AG08396 (cell line): Measurements from ENCODE around the gene UCHL3.
"Not testable (repeated sequence)": the region's sequence is repeated elsewhere in the genome, so short reads cannot be mapped to it uniquely, and the experiment has no call there.

Source experiments
- DNase-seq: peaks from one replicate; pipeline ENCODE4 v3.0.0; 2012; ENCODE audit warnings: low spot score, mixed read lengths

UCHL3 gene

GRCh38 chr13:75549262-75550158 is at the start of gene UCHL3:
UCHL3 (plus strand) TSS chr13:75549791; CDS start chr13:75549821, 30 bp downstream.
- peak; percentile 97 for DNase-seq

GRCh38 chr13:75505327-75505726 is 44.3 kb upstream of the UCHL3 start:
- no peak for DNase-seq

GRCh38 chr13:75506018-75506417 is 43.6 kb upstream of the UCHL3 start:
- DNase-seq: no peak

GRCh38 chr13:75507027-75508001 is 42.3 kb upstream of the UCHL3 start:
- no peak for DNase-seq

- DNase-seq: no peak
Observed at GRCh38 chr13:75508002-75508548, 41.5 kb upstream of the UCHL3 start.

GRCh38 chr13:75511051-75511625 is 38.5 kb upstream of the UCHL3 start:
- no peak for DNase-seq

GRCh38 chr13:75512253-75512652 is 37.3 kb upstream of the UCHL3 start:
- no peak for DNase-seq

GRCh38 chr13:75513271-75513670 is 36.3 kb upstream of the UCHL3 start:
- DNase-seq: no peak

- DNase-seq: no peak
Observed at GRCh38 chr13:75514080-75514995, 35.3 kb upstream of the UCHL3 start.

GRCh38 chr13:75518439-75519088 is 31.0 kb upstream of the UCHL3 start:
- no peak for DNase-seq

GRCh38 chr13:75521956-75522355 is 27.6 kb upstream of the UCHL3 start:
- DNase-seq: no peak

GRCh38 chr13:75530549-75530961 is 19.0 kb upstream of the UCHL3 start:
- DNase-seq: no peak

GRCh38 chr13:75533861-75534260 is 15.7 kb upstream of the UCHL3 start:
- no peak for DNase-seq

GRCh38 chr13:75537401-75538365 is 11.9 kb upstream of the UCHL3 start, which contains the start of gene COMMD6:
COMMD6 (minus strand) TSS chr13:75537841; CDS start chr13:75537805, 36 bp downstream.
- peak; percentile 90 for DNase-seq

GRCh38 chr13:75541287-75541686 is 8.3 kb upstream of the UCHL3 start:
- no peak for DNase-seq

GRCh38 chr13:75541961-75542360 is 7.6 kb upstream of the UCHL3 start:
- DNase-seq: no peak

- DNase-seq: peak; percentile 68
Observed at GRCh38 chr13:75544681-75545330, 4.8 kb upstream of the UCHL3 start.

- DNase-seq: not testable (repeated sequence)
Observed at GRCh38 chr13:75545386-75545785, 4.2 kb upstream of the UCHL3 start.
